Measurements from ENCODE around the gene SPRR2B.

DNA sequence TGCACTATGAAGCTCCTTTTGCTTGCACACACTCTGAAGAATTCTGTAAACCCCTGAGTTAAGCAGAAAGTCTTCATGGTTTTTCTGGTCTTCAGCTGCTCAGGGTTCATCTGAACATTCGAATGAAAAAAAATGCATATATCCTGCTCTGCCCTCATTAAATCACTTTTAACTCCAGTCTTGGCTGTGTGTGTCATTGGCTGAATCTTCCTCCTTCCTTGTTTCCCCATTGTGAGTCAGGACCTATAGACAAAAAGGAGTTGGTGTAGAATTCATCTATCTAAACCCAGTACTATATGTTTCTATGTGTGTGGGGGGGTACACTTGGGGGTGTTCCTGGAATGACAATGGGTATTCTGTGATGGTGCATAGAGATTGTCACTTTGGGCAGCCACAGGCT lies 47.0 kb downstream of the SPRR2B start:
- TF ChIP-seq, protein P1, sequence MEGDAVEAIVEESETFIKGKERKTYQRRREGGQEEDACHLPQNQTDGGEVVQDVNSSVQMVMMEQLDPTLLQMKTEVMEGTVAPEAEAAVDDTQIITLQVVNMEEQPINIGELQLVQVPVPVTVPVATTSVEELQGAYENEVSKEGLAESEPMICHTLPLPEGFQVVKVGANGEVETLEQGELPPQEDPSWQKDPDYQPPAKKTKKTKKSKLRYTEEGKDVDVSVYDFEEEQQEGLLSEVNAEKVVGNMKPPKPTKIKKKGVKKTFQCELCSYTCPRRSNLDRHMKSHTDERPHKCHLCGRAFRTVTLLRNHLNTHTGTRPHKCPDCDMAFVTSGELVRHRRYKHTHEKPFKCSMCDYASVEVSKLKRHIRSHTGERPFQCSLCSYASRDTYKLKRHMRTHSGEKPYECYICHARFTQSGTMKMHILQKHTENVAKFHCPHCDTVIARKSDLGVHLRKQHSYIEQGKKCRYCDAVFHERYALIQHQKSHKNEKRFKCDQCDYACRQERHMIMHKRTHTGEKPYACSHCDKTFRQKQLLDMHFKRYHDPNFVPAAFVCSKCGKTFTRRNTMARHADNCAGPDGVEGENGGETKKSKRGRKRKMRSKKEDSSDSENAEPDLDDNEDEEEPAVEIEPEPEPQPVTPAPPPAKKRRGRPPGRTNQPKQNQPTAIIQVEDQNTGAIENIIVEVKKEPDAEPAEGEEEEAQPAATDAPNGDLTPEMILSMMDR (IDR thresholded peaks at IDR 0.05): no peak
- TF ChIP-seq POLR2AphosphoS5 (IDR thresholded peaks at IDR 0.05; ENCODE audit: low read depth, low read length) (no peak), SIN3A (IDR thresholded peaks at IDR 0.05; ENCODE audit: borderline replicate concordance, insufficient read depth, low read depth, low read length) (no peak)
